ENCODE results near the gene CADM1.

DNA sequence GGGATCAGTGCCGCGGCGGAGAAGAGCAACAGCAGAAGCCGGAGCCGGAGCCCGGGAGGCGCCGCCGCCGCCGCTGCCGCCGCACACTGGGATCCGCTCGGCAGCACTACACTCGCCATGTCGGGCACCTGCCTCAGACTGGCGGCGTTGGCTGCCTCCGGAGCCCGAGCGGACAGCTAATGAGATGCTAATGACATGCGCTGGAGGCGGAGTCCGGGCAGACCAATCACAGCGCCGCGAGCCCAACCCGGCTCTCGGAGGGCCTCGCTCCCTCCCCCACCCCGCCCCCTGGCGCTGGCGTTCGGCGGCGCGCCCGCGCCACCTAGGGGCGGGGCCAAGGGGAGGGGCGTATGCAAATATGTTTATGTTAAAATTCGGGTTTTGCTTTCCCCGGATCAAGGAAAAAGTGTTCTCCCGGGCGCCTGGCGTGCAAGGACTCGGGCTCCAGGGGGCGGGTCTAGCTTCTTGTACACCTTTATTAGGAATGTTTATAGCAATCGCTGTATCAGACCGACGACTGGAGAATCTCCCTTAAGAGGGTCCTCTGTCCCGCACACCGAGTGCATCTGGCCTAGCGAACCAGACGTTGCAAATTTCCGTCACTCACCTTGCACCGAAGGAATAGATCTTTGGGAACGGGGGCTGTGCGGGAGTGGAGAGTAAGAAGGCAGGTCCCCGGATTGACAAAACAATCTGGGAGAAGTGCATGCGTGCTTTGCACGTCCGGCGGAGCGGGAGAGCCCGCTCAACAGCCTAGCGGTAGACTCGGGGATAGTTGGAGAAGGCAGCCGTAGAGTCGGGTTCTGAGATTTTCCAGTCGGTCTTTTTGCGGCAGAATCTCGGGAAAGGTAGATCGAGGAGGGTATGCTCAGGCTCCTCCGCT is at the start of gene CADM1:
- TF ChIP-seq, protein P1, sequence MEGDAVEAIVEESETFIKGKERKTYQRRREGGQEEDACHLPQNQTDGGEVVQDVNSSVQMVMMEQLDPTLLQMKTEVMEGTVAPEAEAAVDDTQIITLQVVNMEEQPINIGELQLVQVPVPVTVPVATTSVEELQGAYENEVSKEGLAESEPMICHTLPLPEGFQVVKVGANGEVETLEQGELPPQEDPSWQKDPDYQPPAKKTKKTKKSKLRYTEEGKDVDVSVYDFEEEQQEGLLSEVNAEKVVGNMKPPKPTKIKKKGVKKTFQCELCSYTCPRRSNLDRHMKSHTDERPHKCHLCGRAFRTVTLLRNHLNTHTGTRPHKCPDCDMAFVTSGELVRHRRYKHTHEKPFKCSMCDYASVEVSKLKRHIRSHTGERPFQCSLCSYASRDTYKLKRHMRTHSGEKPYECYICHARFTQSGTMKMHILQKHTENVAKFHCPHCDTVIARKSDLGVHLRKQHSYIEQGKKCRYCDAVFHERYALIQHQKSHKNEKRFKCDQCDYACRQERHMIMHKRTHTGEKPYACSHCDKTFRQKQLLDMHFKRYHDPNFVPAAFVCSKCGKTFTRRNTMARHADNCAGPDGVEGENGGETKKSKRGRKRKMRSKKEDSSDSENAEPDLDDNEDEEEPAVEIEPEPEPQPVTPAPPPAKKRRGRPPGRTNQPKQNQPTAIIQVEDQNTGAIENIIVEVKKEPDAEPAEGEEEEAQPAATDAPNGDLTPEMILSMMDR (IDR thresholded peaks at IDR 0.05; ENCODE audit: borderline replicate concordance, extremely low read depth, low read length, poor library complexity, severe bottlenecking): no peak
- no peak for TF ChIP-seq EZH2 (IDR thresholded peaks at IDR 0.05; ENCODE audit: borderline replicate concordance, low read depth, low read length, severe bottlenecking)

All from DND-41 (cell line).